ENCODE data around the gene MUC16.

Gene MUC16

DNA sequence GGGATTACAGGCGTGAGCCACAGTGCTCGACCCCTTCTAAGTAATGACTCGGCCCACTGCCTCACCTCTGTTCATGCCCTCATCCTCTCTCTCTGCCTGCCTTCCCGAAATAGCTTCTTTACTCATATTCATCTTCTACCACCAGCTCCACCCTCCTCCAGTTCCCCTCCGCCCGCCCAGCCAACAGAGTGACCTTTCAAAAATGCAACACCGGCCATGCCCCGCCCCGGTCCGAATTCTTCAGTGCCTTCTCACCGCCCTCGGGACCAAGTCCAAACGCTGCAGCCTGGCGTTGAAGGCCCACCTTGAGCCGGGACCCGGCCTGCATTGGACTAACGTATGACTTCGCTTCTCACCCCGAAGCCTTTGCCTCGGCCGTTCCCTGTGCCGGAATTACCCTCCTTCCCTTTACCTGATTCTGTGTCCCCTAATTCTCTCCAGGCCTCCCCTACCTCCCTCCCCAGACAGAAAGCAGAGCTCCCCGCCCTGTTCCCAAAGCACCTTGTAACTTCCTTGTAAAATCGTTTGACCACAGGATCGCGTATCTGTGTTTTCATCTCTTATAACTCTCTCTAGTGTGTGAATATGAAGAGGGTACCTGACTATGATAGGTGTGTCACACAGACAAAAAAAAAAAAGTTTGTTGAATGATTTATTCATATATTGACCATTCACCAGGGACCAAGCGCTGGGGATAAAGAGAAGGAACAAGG is 8.1 kb upstream of the MUC16 start:
- TF ChIP-seq CEBPB (IDR thresholded peaks at IDR 0.05) (no peak), TCF12 (IDR thresholded peaks at IDR 0.05; ENCODE audit: low read depth) (no peak), EP300 (IDR thresholded peaks at IDR 0.05; ENCODE audit: borderline replicate concordance) (no peak), NFIC (IDR thresholded peaks at IDR 0.05) (peak; percentile 40; the same call in 1 of the 2 replicates), EGR1 (IDR thresholded peaks at IDR 0.05) (no peak), TEAD4 (IDR thresholded peaks at IDR 0.05) (peak; percentile 56; the same call in 1 of the 2 replicates), ZBTB7A (IDR thresholded peaks at IDR 0.05; ENCODE audit: low read depth) (no peak)

DNA sequence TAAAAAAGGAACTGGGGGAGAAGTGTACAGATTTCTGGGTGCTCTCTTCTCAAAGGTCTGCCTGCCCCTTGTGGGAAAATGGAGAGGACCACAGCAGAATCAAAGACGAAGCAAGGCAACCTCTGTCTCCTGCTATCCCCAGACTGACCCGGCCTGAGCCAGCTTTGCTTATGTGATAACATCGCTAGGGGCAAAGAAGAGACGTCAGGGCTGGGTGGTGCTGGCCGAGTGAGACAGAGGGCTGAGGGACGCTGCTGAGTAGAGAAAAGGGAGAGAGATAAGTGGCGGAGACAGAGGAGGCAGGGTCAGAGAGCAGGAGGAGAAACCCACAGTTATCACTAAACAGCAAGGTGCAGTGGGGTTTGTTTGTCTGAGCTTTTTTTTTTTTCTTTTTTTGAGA is 4.6 kb upstream of the MUC16 start:
- TF ChIP-seq, protein P1, sequence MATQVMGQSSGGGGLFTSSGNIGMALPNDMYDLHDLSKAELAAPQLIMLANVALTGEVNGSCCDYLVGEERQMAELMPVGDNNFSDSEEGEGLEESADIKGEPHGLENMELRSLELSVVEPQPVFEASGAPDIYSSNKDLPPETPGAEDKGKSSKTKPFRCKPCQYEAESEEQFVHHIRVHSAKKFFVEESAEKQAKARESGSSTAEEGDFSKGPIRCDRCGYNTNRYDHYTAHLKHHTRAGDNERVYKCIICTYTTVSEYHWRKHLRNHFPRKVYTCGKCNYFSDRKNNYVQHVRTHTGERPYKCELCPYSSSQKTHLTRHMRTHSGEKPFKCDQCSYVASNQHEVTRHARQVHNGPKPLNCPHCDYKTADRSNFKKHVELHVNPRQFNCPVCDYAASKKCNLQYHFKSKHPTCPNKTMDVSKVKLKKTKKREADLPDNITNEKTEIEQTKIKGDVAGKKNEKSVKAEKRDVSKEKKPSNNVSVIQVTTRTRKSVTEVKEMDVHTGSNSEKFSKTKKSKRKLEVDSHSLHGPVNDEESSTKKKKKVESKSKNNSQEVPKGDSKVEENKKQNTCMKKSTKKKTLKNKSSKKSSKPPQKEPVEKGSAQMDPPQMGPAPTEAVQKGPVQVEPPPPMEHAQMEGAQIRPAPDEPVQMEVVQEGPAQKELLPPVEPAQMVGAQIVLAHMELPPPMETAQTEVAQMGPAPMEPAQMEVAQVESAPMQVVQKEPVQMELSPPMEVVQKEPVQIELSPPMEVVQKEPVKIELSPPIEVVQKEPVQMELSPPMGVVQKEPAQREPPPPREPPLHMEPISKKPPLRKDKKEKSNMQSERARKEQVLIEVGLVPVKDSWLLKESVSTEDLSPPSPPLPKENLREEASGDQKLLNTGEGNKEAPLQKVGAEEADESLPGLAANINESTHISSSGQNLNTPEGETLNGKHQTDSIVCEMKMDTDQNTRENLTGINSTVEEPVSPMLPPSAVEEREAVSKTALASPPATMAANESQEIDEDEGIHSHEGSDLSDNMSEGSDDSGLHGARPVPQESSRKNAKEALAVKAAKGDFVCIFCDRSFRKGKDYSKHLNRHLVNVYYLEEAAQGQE (IDR thresholded peaks at IDR 0.05; ENCODE audit: low read depth): no peak
- TF ChIP-seq ZBTB7A (IDR thresholded peaks at IDR 0.05; ENCODE audit: low read depth): no peak
- TF ChIP-seq EGR1 (IDR thresholded peaks at IDR 0.05): no peak
- no peak for TF ChIP-seq TCF12 (IDR thresholded peaks at IDR 0.05; ENCODE audit: low read depth)
- TF ChIP-seq, protein P2, sequence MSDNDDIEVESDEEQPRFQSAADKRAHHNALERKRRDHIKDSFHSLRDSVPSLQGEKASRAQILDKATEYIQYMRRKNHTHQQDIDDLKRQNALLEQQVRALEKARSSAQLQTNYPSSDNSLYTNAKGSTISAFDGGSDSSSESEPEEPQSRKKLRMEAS (IDR thresholded peaks at IDR 0.05): no peak
- no peak for TF ChIP-seq NFIC (IDR thresholded peaks at IDR 0.05)
- no peak for TF ChIP-seq EP300 (IDR thresholded peaks at IDR 0.05; ENCODE audit: borderline replicate concordance)
- no peak for TF ChIP-seq RAD21 (IDR thresholded peaks at IDR 0.05; ENCODE audit: low read depth)
- TF ChIP-seq CEBPB (IDR thresholded peaks at IDR 0.05): no peak
- no peak for TF ChIP-seq TEAD4 (IDR thresholded peaks at IDR 0.05)
- no peak for TF ChIP-seq YY1 (IDR thresholded peaks at IDR 0.05; ENCODE audit: low read depth)

DNA sequence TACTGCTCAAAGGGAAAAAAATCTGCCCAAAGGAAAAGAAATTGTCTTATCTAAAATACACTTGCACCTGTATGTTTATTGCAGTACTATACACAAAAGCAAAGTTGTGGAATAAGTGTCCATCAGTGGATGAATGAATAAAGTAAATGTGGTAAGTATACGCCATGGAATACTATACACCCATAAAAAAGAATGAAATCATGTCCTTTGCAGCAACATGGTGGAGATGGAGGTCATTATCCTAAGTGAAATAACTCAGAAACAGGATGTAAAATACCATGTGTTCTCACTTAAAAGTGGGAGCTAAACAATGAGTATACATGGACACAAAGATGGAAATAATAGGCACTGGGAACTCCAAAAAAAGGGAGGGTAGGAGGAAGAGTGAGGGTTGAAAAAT is 3.8 kb upstream of the MUC16 start:
- TF ChIP-seq, protein P3, sequence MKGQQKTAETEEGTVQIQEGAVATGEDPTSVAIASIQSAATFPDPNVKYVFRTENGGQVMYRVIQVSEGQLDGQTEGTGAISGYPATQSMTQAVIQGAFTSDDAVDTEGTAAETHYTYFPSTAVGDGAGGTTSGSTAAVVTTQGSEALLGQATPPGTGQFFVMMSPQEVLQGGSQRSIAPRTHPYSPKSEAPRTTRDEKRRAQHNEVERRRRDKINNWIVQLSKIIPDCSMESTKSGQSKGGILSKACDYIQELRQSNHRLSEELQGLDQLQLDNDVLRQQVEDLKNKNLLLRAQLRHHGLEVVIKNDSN (IDR thresholded peaks at IDR 0.05): no peak
- TF ChIP-seq EP300 (IDR thresholded peaks at IDR 0.05; ENCODE audit: borderline replicate concordance) (no peak), YY1 (IDR thresholded peaks at IDR 0.05; ENCODE audit: low read depth) (no peak), ZBTB7A (IDR thresholded peaks at IDR 0.05; ENCODE audit: low read depth) (no peak), EGR1 (IDR thresholded peaks at IDR 0.05) (no peak)
- TF ChIP-seq, protein P2 (IDR thresholded peaks at IDR 0.05): no peak

DNA sequence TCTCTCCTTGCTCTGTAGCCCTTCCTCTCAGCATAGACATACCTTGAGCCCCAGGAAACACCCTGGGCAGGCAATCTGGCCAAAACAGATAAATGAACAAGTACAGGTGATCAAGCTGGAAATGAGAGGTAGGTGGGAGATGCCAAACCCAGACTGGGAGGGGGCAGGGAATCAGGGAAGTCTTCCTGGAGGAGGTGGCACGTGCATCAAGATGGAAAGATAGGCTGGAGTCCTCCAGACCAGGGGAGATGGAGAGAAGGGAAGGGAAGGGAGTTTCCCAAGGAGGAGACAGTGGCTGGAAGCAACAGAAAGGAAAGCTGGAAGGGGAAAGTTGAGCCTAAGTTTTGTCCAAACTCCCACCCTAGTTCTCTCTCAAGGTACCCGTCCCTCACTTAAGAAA is 1.7 kb upstream of the MUC16 start:
- TF ChIP-seq, protein P2 (IDR thresholded peaks at IDR 0.05): no peak
- TF ChIP-seq, protein P1 (IDR thresholded peaks at IDR 0.05; ENCODE audit: low read depth): no peak
- TF ChIP-seq, protein P3 (IDR thresholded peaks at IDR 0.05): no peak
- TF ChIP-seq CEBPB (IDR thresholded peaks at IDR 0.05) (no peak), TCF12 (IDR thresholded peaks at IDR 0.05; ENCODE audit: low read depth) (no peak), EGR1 (IDR thresholded peaks at IDR 0.05) (no peak), EP300 (IDR thresholded peaks at IDR 0.05; ENCODE audit: borderline replicate concordance) (no peak), NFIC (IDR thresholded peaks at IDR 0.05) (no peak), ZBTB7A (IDR thresholded peaks at IDR 0.05; ENCODE audit: low read depth) (no peak), RAD21 (IDR thresholded peaks at IDR 0.05; ENCODE audit: low read depth) (no peak), FOXM1 (IDR thresholded peaks at IDR 0.05; ENCODE audit: borderline replicate concordance, low read depth) (no peak), TAF1 (IDR thresholded peaks at IDR 0.05; ENCODE audit: low read depth) (no peak), YY1 (IDR thresholded peaks at IDR 0.05; ENCODE audit: low read depth) (no peak), TEAD4 (IDR thresholded peaks at IDR 0.05) (no peak), CREB1 (IDR thresholded peaks at IDR 0.05; ENCODE audit: low read depth) (no peak)

DNA sequence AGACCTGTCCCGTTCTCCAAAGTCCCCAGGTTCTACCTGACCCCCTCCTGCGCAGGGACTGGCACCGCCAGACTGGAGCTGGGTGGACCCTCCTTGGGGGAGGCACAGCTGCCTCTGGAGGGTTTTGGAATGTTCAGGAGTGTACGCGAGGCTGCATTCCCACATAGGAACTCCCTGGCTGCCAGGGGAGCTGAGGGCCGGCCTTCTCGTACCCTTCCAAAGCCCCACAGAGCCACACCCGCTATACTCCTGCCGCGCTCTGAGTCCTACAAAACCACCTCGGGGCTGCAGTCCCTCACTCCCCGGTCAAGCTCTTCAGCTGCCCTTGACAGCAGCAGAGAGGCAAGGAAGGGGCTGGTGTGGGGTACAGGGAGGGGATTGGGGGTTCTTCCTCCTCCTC is 484 bp upstream of the MUC16 start:
- no peak for TF ChIP-seq EGR1 (IDR thresholded peaks at IDR 0.05)
- no peak for TF ChIP-seq FOXM1 (IDR thresholded peaks at IDR 0.05; ENCODE audit: borderline replicate concordance, low read depth)
- TF ChIP-seq YY1 (IDR thresholded peaks at IDR 0.05; ENCODE audit: low read depth): no peak
- no peak for TF ChIP-seq CREB1 (IDR thresholded peaks at IDR 0.05; ENCODE audit: low read depth)
- TF ChIP-seq, protein P1 (IDR thresholded peaks at IDR 0.05; ENCODE audit: low read depth): no peak
- no peak for TF ChIP-seq NFIC (IDR thresholded peaks at IDR 0.05)
- no peak for TF ChIP-seq RAD21 (IDR thresholded peaks at IDR 0.05; ENCODE audit: low read depth)
- TF ChIP-seq, protein P3 (IDR thresholded peaks at IDR 0.05): no peak
